GM23338 (cell line): ENCODE data around the gene BPI. TPM values are rescaled to one million over a fixed set of nuclear protein-coding genes. Genes with fewer than 3 reads are reported as not detected.
A peak's percentile ranks its signal among the peaks of the same experiment; 100 is the strongest.

ENCODE experiments used
- ATAC-seq: fragments of 200-7000 bp; cut with Tn5 transposase; 3 replicates; pipeline ENCODE4 v1.9.1; 2020
- DNase-seq: peaks from one replicate; pipeline ENCODE4 v3.0.0-alpha.2; 2015; ENCODE audit warnings: low spot score
- H2AFZ ChIP-seq: fragments of 200-600 bp; sonication (generic); 2 replicates; pipeline ENCODE4 v1.8.0; 2016; ENCODE audit warnings: antibody characterized with exemption, mild to moderate bottlenecking, moderate library complexity
- H3F3A ChIP-seq: fragments of 200-600 bp; sonication (generic); replicated peaks from 2 replicates; pipeline ENCODE4 v1.8.0; 2017; ENCODE audit warnings: antibody characterized with exemption, mixed run types, low read depth
- H3K27ac ChIP-seq: fragments of 200-600 bp; sonication (generic); 2 replicates; pipeline ENCODE4 v1.6.1; 2016; ENCODE audit warnings: low read depth
- H3K27me3 ChIP-seq: fragments of 200-600 bp; sonication (generic); 2 replicates; pipeline ENCODE4 v1.8.0; 2016; ENCODE audit warnings: mild to moderate bottlenecking, mixed run types, moderate library complexity; ENCODE audit not compliant: insufficient read depth
- H3K36me3 ChIP-seq: fragments of 200-600 bp; sonication (generic); 2 replicates; pipeline ENCODE4 v1.8.0; 2016; ENCODE audit warnings: mild to moderate bottlenecking; ENCODE audit not compliant: insufficient read depth
- H3K4me1 ChIP-seq: fragments of 200-600 bp; sonication (generic); 2 replicates; pipeline ENCODE4 v1.8.0; 2016; ENCODE audit warnings: mild to moderate bottlenecking, moderate library complexity; ENCODE audit not compliant: insufficient read depth
- H3K4me2 ChIP-seq: fragments of 200-600 bp; sonication (generic); 2 replicates; pipeline ENCODE4 v1.7.1; 2017; ENCODE audit warnings: mixed run types
- H3K4me3 ChIP-seq: fragments of 200-600 bp; sonication (generic); 2 replicates; pipeline ENCODE4 v1.6.1; 2016; ENCODE audit warnings: mixed run types
- H3K79me2 ChIP-seq: fragments of 200-600 bp; sonication (generic); replicated peaks from 2 replicates; pipeline ENCODE4 v1.8.0; 2017; ENCODE audit warnings: mild to moderate bottlenecking; ENCODE audit not compliant: insufficient read depth
- H3K9me2 ChIP-seq: fragments of 200-600 bp; sonication (generic); 2 replicates; pipeline ENCODE4 v1.8.0; 2017; ENCODE audit not compliant: insufficient read depth
- H4K20me1 ChIP-seq: fragments of 200-600 bp; sonication (generic); replicated peaks from 2 replicates; pipeline ENCODE4 v1.8.0; 2017; ENCODE audit warnings: mild to moderate bottlenecking; ENCODE audit not compliant: insufficient read depth
- H3K27ac Mint-ChIP-seq: 2 replicates; pipeline ENCODE4 v1.8.0; 2020; ENCODE audit warnings: inconsistent platforms, mild to moderate bottlenecking, moderate library complexity, mixed read lengths
- H3K27me3 Mint-ChIP-seq: 3 replicates; pipeline ENCODE4 v1.8.0; 2022; ENCODE audit warnings: low read depth, mild to moderate bottlenecking, moderate library complexity, mixed read lengths, inconsistent platforms; ENCODE audit not compliant: insufficient read depth, poor library complexity
- H3K36me3 Mint-ChIP-seq: 3 replicates; pipeline ENCODE4 v1.8.0; 2021; ENCODE audit warnings: low read depth, mild to moderate bottlenecking, inconsistent platforms, moderate library complexity, mixed read lengths
- H3K4me1 Mint-ChIP-seq: 3 replicates; pipeline ENCODE4 v1.8.0; 2020; ENCODE audit warnings: mild to moderate bottlenecking, inconsistent platforms, mixed read lengths
- H3K4me3 Mint-ChIP-seq: 3 replicates; pipeline ENCODE4 v1.8.0; 2021; ENCODE audit warnings: moderate library complexity, mild to moderate bottlenecking, inconsistent platforms, mixed read lengths
- H3K9me3 Mint-ChIP-seq: 3 replicates; pipeline ENCODE4 v1.8.0; 2020; ENCODE audit warnings: moderate library complexity, mild to moderate bottlenecking, inconsistent platforms, mixed read lengths
- CREB1 ChIP-seq: fragments of 250-450 bp; sonication (Bioruptor Pico); IDR thresholded peaks from 2 replicates; pipeline ENCODE4 v1.5.0; 2020; ENCODE audit warnings: low read depth, mild to moderate bottlenecking, moderate library complexity
- EZH2 ChIP-seq: fragments of 200-600 bp; sonication (generic); IDR thresholded peaks from one replicate; pipeline ENCODE4 v1.8.0; 2017; ENCODE audit warnings: antibody characterized with exemption, mild to moderate bottlenecking, low read depth; ENCODE audit not compliant: unreplicated experiment
- JUNB ChIP-seq: IDR thresholded peaks from one replicate; pipeline ENCODE4 v1.6.1; 2016; ENCODE audit warnings: antibody characterized with exemption; ENCODE audit not compliant: unreplicated experiment
- NANOG ChIP-seq: IDR thresholded peaks from 2 replicates; pipeline ENCODE4 v1.6.1; 2016; ENCODE audit warnings: antibody characterized with exemption, borderline replicate concordance
- POLR2AphosphoS5 ChIP-seq: IDR thresholded peaks from 2 replicates; pipeline ENCODE4 v1.6.1; 2016; ENCODE audit warnings: antibody characterized with exemption, low read depth
- STAT1 ChIP-seq: IDR thresholded peaks from one replicate; pipeline ENCODE4 v1.6.1; 2016; ENCODE audit warnings: antibody characterized with exemption; ENCODE audit not compliant: unreplicated experiment
- ZNF331 ChIP-seq: fragments of 250-450 bp; sonication (Bioruptor Pico); IDR thresholded peaks from 2 replicates; pipeline ENCODE4 v1.5.0; 2020; ENCODE audit warnings: low read depth, mild to moderate bottlenecking, moderate library complexity
- polyA plus RNA-seq: library from polyadenylated mRNA; unstranded; fragments of >200 nt; fragmentation: Nextera tagmentation; extraction: Ambion mirVana; gene quantifications from 2 replicates; pipeline ENCODE4 v1.2.1, GENCODE V29; 2016
- total RNA-seq: library from RNA; depleted of rRNA; stranded (reverse); fragments of >200 nt; shearing (Covaris generic); gene quantifications from 2 replicates; pipeline ENCODE4 v1.2.3, GENCODE V29; 2014
- TF ChIP-seq, protein P1 (sequence below), 2 experiments: fragments of 200-600 bp in 1 of 2; sonication (generic) in 1 of 2; conservative IDR thresholded peaks; 2 replicates each; pipeline versions ENCODE4 v1.5.1 to v1.6.1; 2016 to 2017; ENCODE audit warnings: antibody characterized with exemption in 2 of 2, low read depth in 2 of 2, mild to moderate bottlenecking in 2 of 2, moderate library complexity in 1 of 2
- TF ChIP-seq, protein P2 (sequence below): fragments of 250-450 bp; sonication (Bioruptor Pico); IDR thresholded peaks from 2 replicates; pipeline ENCODE4 v1.5.0; 2020; ENCODE audit warnings: mild to moderate bottlenecking, moderate library complexity

Gene BPI
- total and polyA plus RNA-seq, 2 experiments from 2014 or later = not detected

DNA sequence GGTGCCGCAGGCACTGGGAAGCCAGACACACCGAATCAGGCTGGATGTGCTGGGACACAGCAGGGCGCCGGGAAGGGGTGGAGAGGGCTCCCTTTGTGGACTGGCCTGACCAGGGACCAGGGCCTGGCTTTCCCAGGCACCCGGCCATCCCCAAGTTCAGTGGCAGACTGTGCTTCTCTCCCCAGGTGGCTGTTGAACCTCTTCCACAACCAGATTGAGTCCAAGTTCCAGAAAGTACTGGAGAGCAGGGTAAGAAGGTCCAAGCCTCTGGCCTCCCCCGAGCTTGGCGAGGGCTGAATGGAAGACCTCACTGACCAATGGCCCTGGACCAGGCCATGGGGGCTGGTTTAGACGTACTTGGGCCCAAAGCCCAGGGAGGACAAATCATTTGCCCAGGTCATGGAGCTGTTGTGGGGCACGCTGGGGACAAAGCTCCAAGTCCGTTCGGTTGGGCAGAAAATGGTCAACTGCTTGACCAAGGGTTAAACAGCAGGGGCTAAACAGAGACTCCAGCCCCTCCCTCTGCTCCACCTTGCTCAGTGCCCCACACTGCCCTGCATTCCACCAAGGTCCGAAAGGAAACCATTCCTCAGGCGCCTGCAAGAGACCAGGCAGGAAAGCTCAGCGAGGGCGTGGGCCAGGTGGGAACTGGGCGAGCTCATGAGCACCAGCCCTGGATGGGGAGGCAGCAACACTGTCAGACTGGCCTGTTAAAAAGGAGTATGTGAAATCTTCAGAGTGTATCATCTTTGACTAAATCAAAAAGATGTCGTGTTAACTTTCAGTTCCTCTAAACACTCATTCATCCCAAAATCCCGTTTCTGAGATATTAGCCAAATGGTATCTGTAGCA, 51.4 kb downstream of the BPI start:
- H3K4me1 ChIP-seq = peaks cover 28% of the 10 kb centered on the region
- no peak overlapping the region for H3K4me3 ChIP-seq
- peak overlapping the region; percentile 32; the same call in 1 of the 2 replicates for H3K27ac ChIP-seq
- H3F3A ChIP-seq = 0 out of 2 replicates have a peak, but pooled peaks cover 5% of the 10 kb centered on the region
- DNase-seq (peak; percentile 24), ATAC-seq (peak; percentile 49)
- peaks cover 36% of the 10 kb centered on the region for H3K4me1 Mint-ChIP-seq
- peaks cover 17% of the 10 kb centered on the region for H3K27me3 Mint-ChIP-seq
- H3K27me3 ChIP-seq = no peaks in the 10 kb centered on the region
- H3K36me3 Mint-ChIP-seq = no peaks in the 10 kb centered on the region
- no peaks in the 10 kb centered on the region for H3K9me2 ChIP-seq
- TF ChIP-seq EZH2 = no peak
- TF ChIP-seq ZNF331 (CRISPR knock-in tag) = no peak
- TF ChIP-seq NANOG = no peak
- TF ChIP-seq, protein P1, sequence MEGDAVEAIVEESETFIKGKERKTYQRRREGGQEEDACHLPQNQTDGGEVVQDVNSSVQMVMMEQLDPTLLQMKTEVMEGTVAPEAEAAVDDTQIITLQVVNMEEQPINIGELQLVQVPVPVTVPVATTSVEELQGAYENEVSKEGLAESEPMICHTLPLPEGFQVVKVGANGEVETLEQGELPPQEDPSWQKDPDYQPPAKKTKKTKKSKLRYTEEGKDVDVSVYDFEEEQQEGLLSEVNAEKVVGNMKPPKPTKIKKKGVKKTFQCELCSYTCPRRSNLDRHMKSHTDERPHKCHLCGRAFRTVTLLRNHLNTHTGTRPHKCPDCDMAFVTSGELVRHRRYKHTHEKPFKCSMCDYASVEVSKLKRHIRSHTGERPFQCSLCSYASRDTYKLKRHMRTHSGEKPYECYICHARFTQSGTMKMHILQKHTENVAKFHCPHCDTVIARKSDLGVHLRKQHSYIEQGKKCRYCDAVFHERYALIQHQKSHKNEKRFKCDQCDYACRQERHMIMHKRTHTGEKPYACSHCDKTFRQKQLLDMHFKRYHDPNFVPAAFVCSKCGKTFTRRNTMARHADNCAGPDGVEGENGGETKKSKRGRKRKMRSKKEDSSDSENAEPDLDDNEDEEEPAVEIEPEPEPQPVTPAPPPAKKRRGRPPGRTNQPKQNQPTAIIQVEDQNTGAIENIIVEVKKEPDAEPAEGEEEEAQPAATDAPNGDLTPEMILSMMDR (conservative IDR thresholded peaks at IDR 0.05; ENCODE audit: low read depth in 2 of 2) = no peak
- TF ChIP-seq JUNB = no peak
- no peak for TF ChIP-seq CREB1 (CRISPR knock-in tag)
- H4K20me1 ChIP-seq = no peaks in the 10 kb centered on the region
- H3K4me2 ChIP-seq = peak overlapping the region; percentile 43; the same call in 1 of the 2 replicates
- H3K27ac Mint-ChIP-seq = no peak overlapping the region; the same call in 1 of the 2 replicates
- H2AFZ ChIP-seq = peak overlapping the region; percentile 91
- H3K4me3 Mint-ChIP-seq = no peak overlapping the region
- H3K79me2 ChIP-seq = no peaks in the 10 kb centered on the region
- no peaks in the 10 kb centered on the region for H3K36me3 ChIP-seq
- peaks cover 2% of the 10 kb centered on the region; the same call in 2 of the 3 replicates for H3K9me3 Mint-ChIP-seq

DNA sequence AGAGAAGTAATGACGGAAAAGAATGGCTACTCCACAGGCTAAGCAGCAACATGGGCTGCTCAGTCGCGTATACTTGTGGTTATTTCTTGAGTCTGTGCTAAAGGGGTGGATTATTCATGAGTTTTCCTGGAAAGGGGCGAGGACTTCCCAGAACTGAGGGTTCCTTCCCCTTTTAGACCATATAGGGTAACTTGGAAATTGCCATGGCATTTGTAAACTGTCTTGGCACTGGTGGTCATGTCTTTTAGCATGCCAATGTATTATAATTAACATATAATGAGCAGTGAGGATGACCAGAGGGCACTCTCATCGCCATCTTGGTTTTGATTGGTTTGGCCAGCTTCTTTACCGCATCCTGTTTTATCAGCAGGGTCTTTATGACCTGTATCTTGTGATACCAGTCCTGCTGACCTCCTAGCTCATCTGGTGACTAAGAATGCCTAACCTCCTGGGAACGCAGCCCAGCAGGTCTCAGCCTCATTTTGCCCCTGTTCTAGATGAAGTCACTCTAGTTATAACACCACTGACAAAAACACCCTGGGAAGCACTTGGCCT, 53.8 kb downstream of the BPI start:
- Mint-ChIP-seq H3K36me3 (no peaks in the 10 kb centered on the region), H3K4me3 (no peak overlapping the region), H3K27ac (no peak overlapping the region), H3K4me1 (peaks cover 31% of the 10 kb centered on the region), H3K27me3 (peaks cover 15% of the 10 kb centered on the region), H3K9me3 (peaks cover 2% of the 10 kb centered on the region; the same call in 2 of the 3 replicates)
- H3K4me3 ChIP-seq = no peak overlapping the region
- no peaks in the 10 kb centered on the region for H4K20me1 ChIP-seq
- no peaks in the 10 kb centered on the region for H3K79me2 ChIP-seq
- DNase-seq (no peak), ATAC-seq (no peak)
- no peaks in the 10 kb centered on the region for H3K27me3 ChIP-seq
- no peak overlapping the region for H3K4me2 ChIP-seq
- peaks cover 28% of the 10 kb centered on the region for H3K4me1 ChIP-seq
- 0 out of 2 replicates have a peak, but pooled peaks cover 5% of the 10 kb centered on the region for H3F3A ChIP-seq
- no peaks in the 10 kb centered on the region for H3K36me3 ChIP-seq
- H2AFZ ChIP-seq = no peak overlapping the region
- H3K9me2 ChIP-seq = no peaks in the 10 kb centered on the region
- H3K27ac ChIP-seq = no peak overlapping the region
- TF ChIP-seq STAT1 (no peak), CREB1 (CRISPR knock-in tag) (no peak), NANOG (no peak), POLR2AphosphoS5 (no peak), ZNF331 (CRISPR knock-in tag) (no peak)
- TF ChIP-seq, protein P2, sequence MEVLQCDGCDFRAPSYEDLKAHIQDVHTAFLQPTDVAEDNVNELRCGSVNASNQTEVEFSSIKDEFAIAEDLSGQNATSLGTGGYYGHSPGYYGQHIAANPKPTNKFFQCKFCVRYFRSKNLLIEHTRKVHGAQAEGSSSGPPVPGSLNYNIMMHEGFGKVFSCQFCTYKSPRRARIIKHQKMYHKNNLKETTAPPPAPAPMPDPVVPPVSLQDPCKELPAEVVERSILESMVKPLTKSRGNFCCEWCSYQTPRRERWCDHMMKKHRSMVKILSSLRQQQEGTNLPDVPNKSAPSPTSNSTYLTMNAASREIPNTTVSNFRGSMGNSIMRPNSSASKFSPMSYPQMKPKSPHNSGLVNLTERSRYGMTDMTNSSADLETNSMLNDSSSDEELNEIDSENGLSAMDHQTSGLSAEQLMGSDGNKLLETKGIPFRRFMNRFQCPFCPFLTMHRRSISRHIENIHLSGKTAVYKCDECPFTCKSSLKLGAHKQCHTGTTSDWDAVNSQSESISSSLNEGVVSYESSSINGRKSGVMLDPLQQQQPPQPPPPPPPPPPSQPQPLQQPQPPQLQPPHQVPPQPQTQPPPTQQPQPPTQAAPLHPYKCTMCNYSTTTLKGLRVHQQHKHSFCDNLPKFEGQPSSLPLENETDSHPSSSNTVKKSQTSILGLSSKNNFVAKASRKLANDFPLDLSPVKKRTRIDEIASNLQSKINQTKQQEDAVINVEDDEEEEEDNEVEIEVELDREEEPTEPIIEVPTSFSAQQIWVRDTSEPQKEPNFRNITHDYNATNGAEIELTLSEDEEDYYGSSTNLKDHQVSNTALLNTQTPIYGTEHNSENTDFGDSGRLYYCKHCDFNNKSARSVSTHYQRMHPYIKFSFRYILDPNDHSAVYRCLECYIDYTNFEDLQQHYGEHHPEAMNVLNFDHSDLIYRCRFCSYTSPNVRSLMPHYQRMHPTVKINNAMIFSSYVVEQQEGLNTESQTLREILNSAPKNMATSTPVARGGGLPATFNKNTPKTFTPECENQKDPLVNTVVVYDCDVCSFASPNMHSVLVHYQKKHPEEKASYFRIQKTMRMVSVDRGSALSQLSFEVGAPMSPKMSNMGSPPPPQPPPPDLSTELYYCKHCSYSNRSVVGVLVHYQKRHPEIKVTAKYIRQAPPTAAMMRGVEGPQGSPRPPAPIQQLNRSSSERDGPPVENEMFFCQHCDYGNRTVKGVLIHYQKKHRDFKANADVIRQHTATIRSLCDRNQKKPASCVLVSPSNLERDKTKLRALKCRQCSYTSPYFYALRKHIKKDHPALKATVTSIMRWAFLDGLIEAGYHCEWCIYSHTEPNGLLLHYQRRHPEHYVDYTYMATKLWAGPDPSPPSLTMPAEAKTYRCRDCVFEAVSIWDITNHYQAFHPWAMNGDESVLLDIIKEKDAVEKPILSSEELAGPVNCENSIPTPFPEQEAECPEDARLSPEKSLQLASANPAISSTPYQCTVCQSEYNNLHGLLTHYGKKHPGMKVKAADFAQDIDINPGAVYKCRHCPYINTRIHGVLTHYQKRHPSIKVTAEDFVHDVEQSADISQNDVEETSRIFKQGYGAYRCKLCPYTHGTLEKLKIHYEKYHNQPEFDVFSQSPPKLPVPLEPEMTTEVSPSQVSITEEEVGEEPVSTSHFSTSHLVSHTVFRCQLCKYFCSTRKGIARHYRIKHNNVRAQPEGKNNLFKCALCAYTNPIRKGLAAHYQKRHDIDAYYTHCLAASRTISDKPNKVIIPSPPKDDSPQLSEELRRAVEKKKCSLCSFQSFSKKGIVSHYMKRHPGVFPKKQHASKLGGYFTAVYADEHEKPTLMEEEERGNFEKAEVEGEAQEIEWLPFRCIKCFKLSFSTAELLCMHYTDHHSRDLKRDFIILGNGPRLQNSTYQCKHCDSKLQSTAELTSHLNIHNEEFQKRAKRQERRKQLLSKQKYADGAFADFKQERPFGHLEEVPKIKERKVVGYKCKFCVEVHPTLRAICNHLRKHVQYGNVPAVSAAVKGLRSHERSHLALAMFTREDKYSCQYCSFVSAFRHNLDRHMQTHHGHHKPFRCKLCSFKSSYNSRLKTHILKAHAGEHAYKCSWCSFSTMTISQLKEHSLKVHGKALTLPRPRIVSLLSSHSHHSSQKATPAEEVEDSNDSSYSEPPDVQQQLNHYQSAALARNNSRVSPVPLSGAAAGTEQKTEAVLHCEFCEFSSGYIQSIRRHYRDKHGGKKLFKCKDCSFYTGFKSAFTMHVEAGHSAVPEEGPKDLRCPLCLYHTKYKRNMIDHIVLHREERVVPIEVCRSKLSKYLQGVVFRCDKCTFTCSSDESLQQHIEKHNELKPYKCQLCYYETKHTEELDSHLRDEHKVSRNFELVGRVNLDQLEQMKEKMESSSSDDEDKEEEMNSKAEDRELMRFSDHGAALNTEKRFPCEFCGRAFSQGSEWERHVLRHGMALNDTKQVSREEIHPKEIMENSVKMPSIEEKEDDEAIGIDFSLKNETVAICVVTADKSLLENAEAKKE (CRISPR knock-in tag) = no peak
- TF ChIP-seq, protein P1 (conservative IDR thresholded peaks at IDR 0.05; ENCODE audit: low read depth in 2 of 2) = no peak
